Measurements from ENCODE around the gene HNRNPDL. TPM values are rescaled to one million over a fixed set of nuclear protein-coding genes. Genes with fewer than 3 reads are reported as not detected.

The HNRNPDL gene
- total RNA-seq, 1 experiment from 2014 or later: 472 TPM

DNA sequence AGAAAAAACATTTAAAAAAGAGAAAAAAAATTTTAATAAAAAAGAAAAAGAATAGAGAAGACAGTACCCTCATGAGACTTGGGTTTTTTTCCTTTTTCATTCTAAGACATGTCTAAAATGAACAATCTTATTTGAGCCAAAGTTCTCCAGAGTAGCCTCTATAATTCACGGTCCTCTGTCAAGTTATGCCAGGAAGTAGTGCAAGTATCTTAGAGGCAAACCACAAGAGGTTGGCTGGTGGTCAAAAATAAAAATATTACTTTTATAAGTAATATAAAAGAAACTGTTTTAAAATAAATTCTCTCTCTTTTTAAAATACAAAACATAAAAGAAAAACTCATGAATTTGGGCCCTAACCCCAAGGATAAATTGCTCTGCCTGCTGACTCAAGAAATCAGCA, 26.5 kb downstream of the HNRNPDL start:
- Mint-ChIP-seq H3K9me3 (no peaks in the 10 kb centered on the region; a peak in 1 of 5 replicates), H3K4me1 (no peaks in the 10 kb centered on the region), H3K36me3 (ENCODE audit: insufficient read depth in 1 of 3, low read depth in 3 of 3) (no peaks in the 10 kb centered on the region), H3K4me3 (no peak overlapping the region), H3K27ac (no peak overlapping the region), H3K27me3 (ENCODE audit: low read depth) (no peaks in the 10 kb centered on the region)
- Histone ChIP-seq H3K79me2 (ENCODE audit: insufficient read depth, low read length) (no peaks in the 10 kb centered on the region), H3K18ac (ENCODE audit: insufficient read length, low read depth, low read length) (no peak overlapping the region), H2BK5ac (ENCODE audit: insufficient read length, low read length) (no peak overlapping the region), H4K8ac (replicated peaks; ENCODE audit: insufficient read length, low read depth, low read length) (no peak overlapping the region), H3K79me1 (ENCODE audit: insufficient read depth, low read depth, low read length, poor library complexity, severe bottlenecking) (no peaks in the 10 kb centered on the region), H4K91ac (ENCODE audit: insufficient read length, low read depth, low read length) (no peak overlapping the region), H4K20me1 (ENCODE audit: control insufficient read depth, insufficient read depth, insufficient read length) (no peaks in the 10 kb centered on the region), H3K27me3 (ENCODE audit: insufficient read depth, low read length) (no peaks in the 10 kb centered on the region), H3K56ac (ENCODE audit: insufficient read length, low read depth, low read length) (no peak overlapping the region), H3K4ac (ENCODE audit: low read depth, low read length) (no peak overlapping the region), H3K9me3 (ENCODE audit: control insufficient read depth, low read depth, low read length) (no peaks in the 10 kb centered on the region), H2BK20ac (ENCODE audit: low read depth, low read length, poor library complexity, severe bottlenecking) (no peak overlapping the region), H2BK15ac (ENCODE audit: low read depth, low read length) (no peak overlapping the region), H2AFZ (ENCODE audit: low read length) (no peak overlapping the region), H2BK12ac (ENCODE audit: insufficient read length, low read depth, low read length) (no peak overlapping the region), H2BK120ac (ENCODE audit: low read depth, low read length, poor library complexity, severe bottlenecking) (no peak overlapping the region), H3K14ac (ENCODE audit: insufficient read depth, low read length) (no peak overlapping the region), H3K23ac (ENCODE audit: insufficient read length, low read depth, low read length) (no peak overlapping the region), H3K23me2 (ENCODE audit: insufficient read length, low read depth, low read length, poor library complexity, severe bottlenecking) (no peaks in the 10 kb centered on the region), H4K5ac (ENCODE audit: insufficient read length, low read depth, low read length) (no peak overlapping the region), H3T11ph (ENCODE audit: low read length) (no peak overlapping the region), H3K4me2 (ENCODE audit: insufficient read depth, insufficient read length, low read length) (no peak overlapping the region), H2AK5ac (ENCODE audit: insufficient read length, low read length) (no peak overlapping the region), H3K4me1 (ENCODE audit: insufficient read depth, low read length) (no peaks in the 10 kb centered on the region), H3K27ac (ENCODE audit: insufficient read length, low read depth, low read length) (no peak overlapping the region), H3K9ac (ENCODE audit: extremely low read depth, insufficient read length, low read length) (no peak overlapping the region)
- no peak for DNase-seq
- TF ChIP-seq, protein P1, sequence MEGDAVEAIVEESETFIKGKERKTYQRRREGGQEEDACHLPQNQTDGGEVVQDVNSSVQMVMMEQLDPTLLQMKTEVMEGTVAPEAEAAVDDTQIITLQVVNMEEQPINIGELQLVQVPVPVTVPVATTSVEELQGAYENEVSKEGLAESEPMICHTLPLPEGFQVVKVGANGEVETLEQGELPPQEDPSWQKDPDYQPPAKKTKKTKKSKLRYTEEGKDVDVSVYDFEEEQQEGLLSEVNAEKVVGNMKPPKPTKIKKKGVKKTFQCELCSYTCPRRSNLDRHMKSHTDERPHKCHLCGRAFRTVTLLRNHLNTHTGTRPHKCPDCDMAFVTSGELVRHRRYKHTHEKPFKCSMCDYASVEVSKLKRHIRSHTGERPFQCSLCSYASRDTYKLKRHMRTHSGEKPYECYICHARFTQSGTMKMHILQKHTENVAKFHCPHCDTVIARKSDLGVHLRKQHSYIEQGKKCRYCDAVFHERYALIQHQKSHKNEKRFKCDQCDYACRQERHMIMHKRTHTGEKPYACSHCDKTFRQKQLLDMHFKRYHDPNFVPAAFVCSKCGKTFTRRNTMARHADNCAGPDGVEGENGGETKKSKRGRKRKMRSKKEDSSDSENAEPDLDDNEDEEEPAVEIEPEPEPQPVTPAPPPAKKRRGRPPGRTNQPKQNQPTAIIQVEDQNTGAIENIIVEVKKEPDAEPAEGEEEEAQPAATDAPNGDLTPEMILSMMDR (conservative IDR thresholded peaks at IDR 0.05): no peak
- no CpG with 5 or more reads among the region's 1 CpG for WGBS (ENCODE audit: extremely low coverage, insufficient read length, low lambda C conversion rate)
